Panc1 (cell line): ENCODE data around the gene CNTN1. TPM values are rescaled to one million over a fixed set of nuclear protein-coding genes. Genes with fewer than 3 reads are reported as not detected.

Experiments
- ATAC-seq: fragments of 200-7000 bp; cut with Tn5 transposase; 2 replicates; pipeline ENCODE4 v1.9.1; 2020; ENCODE audit warnings: mild to moderate bottlenecking, moderate library complexity
- BruUV-seq: library from RNA; stranded (reverse); fragments of 400-500 nt; replicated peaks from 2 replicates; lab custom pipeline; 2021; lab: Mats Ljungman, UMichigan
- CTCF ChIA-PET: fragments of 300-600 bp; sonication (Branson Sonifier 250); formaldehyde crosslinking; loops from one replicate; lab custom pipeline; 2022; ENCODE audit warnings: antibody characterized with exemption; lab: Charles Lee
- POLR2A ChIA-PET: fragments of 300-600 bp; sonication (Branson Sonifier 250); formaldehyde crosslinking; loops from one replicate; lab custom pipeline; 2022; ENCODE audit warnings: antibody characterized with exemption; lab: Charles Lee
- DNase-seq: peaks from one replicate; pipeline ENCODE4 v3.0.0-alpha.2; 2010; ENCODE audit warnings: low read depth, low spot score
- H3K27ac ChIP-seq: 2 replicates; pipeline ENCODE4 v1.5.1; 2011; ENCODE audit warnings: mild to moderate bottlenecking, low read length, inconsistent platforms
- H3K27me3 ChIP-seq: fragments of 200-500 bp; sonication (Bioruptor generic); 2 replicates; pipeline ENCODE4 v1.6.0; 2014; ENCODE audit warnings: low read length, inconsistent platforms; ENCODE audit not compliant: control insufficient read depth, insufficient read depth
- H3K36me3 ChIP-seq: fragments of 200-500 bp; sonication (Bioruptor generic); 2 replicates; pipeline ENCODE4 v1.5.1; 2014; ENCODE audit warnings: inconsistent platforms, mild to moderate bottlenecking, low read length, moderate library complexity; ENCODE audit not compliant: control insufficient read depth, insufficient read depth
- H3K4me1 ChIP-seq: 2 replicates; pipeline ENCODE4 v1.5.1; 2011; ENCODE audit warnings: inconsistent platforms, mild to moderate bottlenecking, low read length, moderate library complexity; ENCODE audit not compliant: control insufficient read depth, insufficient read depth
- H3K4me3 ChIP-seq, 2 experiments: 2 replicates each; pipeline ENCODE4 v1.5.1; 2011 to 2012; ENCODE audit warnings: low read depth in 2 of 2, low read length in 2 of 2, mild to moderate bottlenecking in 2 of 2, inconsistent platforms in 1 of 2, moderate library complexity in 1 of 2
- H3K9me3 ChIP-seq: fragments of 200-500 bp; sonication (Bioruptor generic); 2 replicates; pipeline ENCODE4 v1.5.1; 2014; ENCODE audit warnings: low read depth, mild to moderate bottlenecking, inconsistent platforms, low read length, moderate library complexity; ENCODE audit not compliant: control insufficient read depth, insufficient read depth
- POLR2AphosphoS5 ChIP-seq: IDR thresholded peaks from 2 replicates; pipeline ENCODE4 v1.6.1; 2012; ENCODE audit warnings: mild to moderate bottlenecking, low read depth, low read length, moderate library complexity
- SIN3A ChIP-seq: IDR thresholded peaks from 2 replicates; pipeline ENCODE4 v1.6.1; 2012; ENCODE audit warnings: low read depth, mild to moderate bottlenecking, low read length, moderate library complexity, borderline replicate concordance; ENCODE audit not compliant: insufficient read depth
- TCF7L2 ChIP-seq: IDR thresholded peaks from 2 replicates; pipeline ENCODE4 v1.6.1; 2011; ENCODE audit warnings: mild to moderate bottlenecking, low read depth, low read length, inconsistent platforms
- in situ Hi-C: cut with HindIII; loops from 2 replicates; pipeline ENCODE4 v1.10.0; 2016; ENCODE audit warnings: low sequenced_read_pairs, low pct_unique_long_range_greater_than_20kb
- intact Hi-C: fragments of 100-400 bp; cut with micrococcal nuclease; formaldehyde crosslinking; loops from one replicate; pipeline ENCODE4 v1.10.0; 2022; ENCODE audit not compliant: unreplicated experiment
- total RNA-seq: library from RNA; stranded (reverse); gene quantifications from one replicate; pipeline ENCODE4 v1.2.1, GENCODE V29; 2021; ENCODE audit not compliant: unreplicated experiment
- TF ChIP-seq, protein P1 (sequence below): fragments of 450-650 bp; IDR thresholded peaks from 2 replicates; pipeline ENCODE4 v1.5.1; 2017; ENCODE audit warnings: mild to moderate bottlenecking
- TF ChIP-seq, protein P2 (sequence below), 2 experiments: IDR thresholded peaks; 2 replicates each; pipeline ENCODE4 v1.6.1; 2011 to 2012; ENCODE audit warnings: low read depth in 2 of 2, control low read depth in 1 of 2, low read length in 1 of 2, mild to moderate bottlenecking in 1 of 2, moderate library complexity in 1 of 2; ENCODE audit not compliant: insufficient read depth in 1 of 2

The CNTN1 gene
- total RNA-seq, 1 experiment from 2014 or later = not detected

DNA sequence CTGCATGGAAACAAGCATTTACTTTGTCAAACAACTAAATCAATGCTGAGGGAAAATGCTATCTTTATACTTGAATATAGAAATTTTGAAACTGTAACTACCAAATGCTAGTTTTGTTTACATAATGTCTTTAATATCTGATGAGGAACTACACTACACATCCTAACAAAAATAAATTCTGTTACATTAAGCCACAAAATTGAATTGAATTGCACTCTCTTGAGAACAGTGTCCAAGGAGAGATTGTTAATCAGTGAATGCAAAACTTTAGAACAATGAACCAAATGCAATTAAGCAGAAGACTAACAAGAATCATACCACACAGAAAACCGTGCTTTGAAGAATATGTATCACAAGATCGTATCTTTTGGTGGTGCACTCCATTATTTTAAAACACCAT is 141.6 kb downstream of the CNTN1 start:
- ChIA-PET CTCF (no interaction called here), POLR2A (no interaction called here)
- no peaks in the 10 kb centered on the region for H3K9me3 ChIP-seq
- no peaks in the 10 kb centered on the region for H3K27me3 ChIP-seq
- H3K27ac ChIP-seq = no peak overlapping the region
- BruUV-seq = no TSS peak
- ATAC-seq (no peak), DNase-seq (no peak)
- no peak overlapping the region for H3K4me3 ChIP-seq
- TF ChIP-seq POLR2AphosphoS5 (no peak), TCF7L2 (no peak)
- H3K4me1 ChIP-seq = no peaks in the 10 kb centered on the region
- in situ Hi-C loops = no loop called here
- intact Hi-C loops = no loop called here
- H3K36me3 ChIP-seq = no peaks in the 10 kb centered on the region

GRCh38 chr12:40834321-40834720 is 142.1 kb downstream of the CNTN1 start:
- Histone ChIP-seq H3K27me3 (no peaks in the 10 kb centered on the region), H3K27ac (no peak overlapping the region), H3K9me3 (no peaks in the 10 kb centered on the region), H3K4me1 (no peaks in the 10 kb centered on the region), H3K36me3 (no peaks in the 10 kb centered on the region), H3K4me3 (no peak overlapping the region)
- ChIA-PET CTCF (no interaction called here), POLR2A (no interaction called here)
- intact Hi-C loops = no loop called here
- no peak for TF ChIP-seq TCF7L2
- no peak for TF ChIP-seq POLR2AphosphoS5
- TF ChIP-seq, protein P1, sequence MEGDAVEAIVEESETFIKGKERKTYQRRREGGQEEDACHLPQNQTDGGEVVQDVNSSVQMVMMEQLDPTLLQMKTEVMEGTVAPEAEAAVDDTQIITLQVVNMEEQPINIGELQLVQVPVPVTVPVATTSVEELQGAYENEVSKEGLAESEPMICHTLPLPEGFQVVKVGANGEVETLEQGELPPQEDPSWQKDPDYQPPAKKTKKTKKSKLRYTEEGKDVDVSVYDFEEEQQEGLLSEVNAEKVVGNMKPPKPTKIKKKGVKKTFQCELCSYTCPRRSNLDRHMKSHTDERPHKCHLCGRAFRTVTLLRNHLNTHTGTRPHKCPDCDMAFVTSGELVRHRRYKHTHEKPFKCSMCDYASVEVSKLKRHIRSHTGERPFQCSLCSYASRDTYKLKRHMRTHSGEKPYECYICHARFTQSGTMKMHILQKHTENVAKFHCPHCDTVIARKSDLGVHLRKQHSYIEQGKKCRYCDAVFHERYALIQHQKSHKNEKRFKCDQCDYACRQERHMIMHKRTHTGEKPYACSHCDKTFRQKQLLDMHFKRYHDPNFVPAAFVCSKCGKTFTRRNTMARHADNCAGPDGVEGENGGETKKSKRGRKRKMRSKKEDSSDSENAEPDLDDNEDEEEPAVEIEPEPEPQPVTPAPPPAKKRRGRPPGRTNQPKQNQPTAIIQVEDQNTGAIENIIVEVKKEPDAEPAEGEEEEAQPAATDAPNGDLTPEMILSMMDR = no peak
- no peak for TF ChIP-seq SIN3A
- TF ChIP-seq, protein P2, sequence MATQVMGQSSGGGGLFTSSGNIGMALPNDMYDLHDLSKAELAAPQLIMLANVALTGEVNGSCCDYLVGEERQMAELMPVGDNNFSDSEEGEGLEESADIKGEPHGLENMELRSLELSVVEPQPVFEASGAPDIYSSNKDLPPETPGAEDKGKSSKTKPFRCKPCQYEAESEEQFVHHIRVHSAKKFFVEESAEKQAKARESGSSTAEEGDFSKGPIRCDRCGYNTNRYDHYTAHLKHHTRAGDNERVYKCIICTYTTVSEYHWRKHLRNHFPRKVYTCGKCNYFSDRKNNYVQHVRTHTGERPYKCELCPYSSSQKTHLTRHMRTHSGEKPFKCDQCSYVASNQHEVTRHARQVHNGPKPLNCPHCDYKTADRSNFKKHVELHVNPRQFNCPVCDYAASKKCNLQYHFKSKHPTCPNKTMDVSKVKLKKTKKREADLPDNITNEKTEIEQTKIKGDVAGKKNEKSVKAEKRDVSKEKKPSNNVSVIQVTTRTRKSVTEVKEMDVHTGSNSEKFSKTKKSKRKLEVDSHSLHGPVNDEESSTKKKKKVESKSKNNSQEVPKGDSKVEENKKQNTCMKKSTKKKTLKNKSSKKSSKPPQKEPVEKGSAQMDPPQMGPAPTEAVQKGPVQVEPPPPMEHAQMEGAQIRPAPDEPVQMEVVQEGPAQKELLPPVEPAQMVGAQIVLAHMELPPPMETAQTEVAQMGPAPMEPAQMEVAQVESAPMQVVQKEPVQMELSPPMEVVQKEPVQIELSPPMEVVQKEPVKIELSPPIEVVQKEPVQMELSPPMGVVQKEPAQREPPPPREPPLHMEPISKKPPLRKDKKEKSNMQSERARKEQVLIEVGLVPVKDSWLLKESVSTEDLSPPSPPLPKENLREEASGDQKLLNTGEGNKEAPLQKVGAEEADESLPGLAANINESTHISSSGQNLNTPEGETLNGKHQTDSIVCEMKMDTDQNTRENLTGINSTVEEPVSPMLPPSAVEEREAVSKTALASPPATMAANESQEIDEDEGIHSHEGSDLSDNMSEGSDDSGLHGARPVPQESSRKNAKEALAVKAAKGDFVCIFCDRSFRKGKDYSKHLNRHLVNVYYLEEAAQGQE (IDR thresholded peaks at IDR 0.05; ENCODE audit: insufficient read depth in 1 of 2, low read depth in 2 of 2, low read length in 1 of 2) = no peak
- no peak for DNase-seq
- no TSS peak for BruUV-seq
- in situ Hi-C loops = no loop called here
- no peak for ATAC-seq

DNA sequence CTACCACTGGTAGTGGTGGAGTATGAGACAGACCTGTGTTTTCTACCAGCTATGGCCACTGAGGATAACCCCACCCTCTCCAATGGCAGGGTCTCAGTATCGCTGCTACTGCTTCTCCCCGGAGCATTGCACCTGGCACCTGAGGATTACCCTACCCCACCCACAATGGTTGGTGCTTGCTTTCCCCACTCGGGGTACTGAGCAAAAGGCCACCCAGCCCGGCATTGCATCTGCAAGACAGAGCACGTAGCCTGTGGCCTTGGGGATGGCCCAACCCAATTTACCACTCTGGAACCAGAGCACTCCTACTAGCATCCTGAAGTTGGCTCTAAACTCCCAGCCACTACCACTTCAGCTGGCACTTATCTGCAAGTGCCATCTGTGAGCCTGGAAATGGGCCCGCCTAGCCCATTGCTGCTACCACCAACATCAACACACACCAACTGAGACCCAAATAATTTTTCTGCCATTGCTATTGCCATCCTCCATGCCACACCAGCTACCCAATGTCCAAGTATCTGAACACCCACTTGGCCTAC is 145.7 kb downstream of the CNTN1 start:
- CTCF ChIA-PET = no interaction called here
- Histone ChIP-seq H3K9me3 (peaks cover 3% of the 10 kb centered on the region; the same call in 1 of the 2 replicates), H3K4me1 (no peaks in the 10 kb centered on the region), H3K36me3 (no peaks in the 10 kb centered on the region), H3K27ac (no peak overlapping the region), H3K4me3 (no peak overlapping the region), H3K27me3 (no peaks in the 10 kb centered on the region)
- POLR2A ChIA-PET = no interaction called here
- no TSS peak for BruUV-seq
- ATAC-seq (no peak), DNase-seq (no peak)
- intact Hi-C loops (no loop called here), in situ Hi-C loops (no loop called here)
- TF ChIP-seq, protein P2 (IDR thresholded peaks at IDR 0.05; ENCODE audit: insufficient read depth in 1 of 2, low read depth in 2 of 2, low read length in 1 of 2) = no peak
- no peak for TF ChIP-seq SIN3A
- TF ChIP-seq, protein P1 = no peak
